Tibial nerve (tissue), 4 donors: ENCODE results near the gene SYDE1. TPM values are rescaled to one million over a fixed set of nuclear protein-coding genes. Genes with fewer than 3 reads are reported as not detected.
A peak's percentile ranks its signal among the peaks of the same experiment; 100 is the strongest.

ENCODE experiments used
- DNase-seq, 2 donors: peaks; one replicate each; pipeline ENCODE4 v3.0.0-alpha.2; 2019; ENCODE audit warnings: low spot score in 2 of 2
- H3K27ac ChIP-seq, 4 donors: fragments of 200-600 bp; sonication (generic) in 3 of 4; one replicate each; pipeline ENCODE4 v1.5.1; 2017 to 2019; ENCODE audit warnings: mild to moderate bottlenecking in 1 of 4
- H3K27me3 ChIP-seq, 2 donors: fragments of 200-600 bp; sonication (generic) in 1 of 2; one replicate each; pipeline versions ENCODE4 v1.5.1 to v1.6.0; 2017 to 2019
- H3K36me3 ChIP-seq, 3 donors: fragments of 200-600 bp; sonication (generic); one replicate each; pipeline ENCODE4 v1.5.1; 2018 to 2019
- H3K4me1 ChIP-seq, 4 donors: fragments of 200-600 bp; sonication (generic) in 3 of 4; one replicate each; pipeline ENCODE4 v1.5.1; 2017 to 2019
- H3K4me3 ChIP-seq, 4 donors: fragments of 200-600 bp; sonication (generic) in 3 of 4; one replicate each; pipeline ENCODE4 v1.5.1; 2017 to 2019; ENCODE audit warnings: mild to moderate bottlenecking in 1 of 4, moderate library complexity in 1 of 4
- H3K9me3 ChIP-seq, 4 donors: fragments of 200-600 bp; sonication (generic) in 3 of 4; one replicate each; pipeline ENCODE4 v1.5.1; 2017 to 2019
- CTCF ChIP-seq, 5 experiments: fragments of 200-600 bp in 3 of 5; fragments of 450-650 bp in 2 of 5; sonication (generic) in 3 of 5; IDR thresholded peaks; one replicate each; pipeline ENCODE4 v1.5.1; 2016 to 2019; ENCODE audit warnings: antibody characterized with exemption in 5 of 5, mild to moderate bottlenecking in 3 of 5, moderate library complexity in 2 of 5
- EP300 ChIP-seq, 2 donors: sonication (generic); formaldehyde crosslinking; IDR thresholded peaks; one replicate each; pipeline ENCODE4 v1.6.1; 2017; ENCODE audit warnings: antibody characterized with exemption in 2 of 2, mild to moderate bottlenecking in 1 of 2
- POLR2A ChIP-seq, 2 donors: fragments of 450-650 bp; IDR thresholded peaks; one replicate each; pipeline ENCODE4 v1.6.1; 2017; ENCODE audit warnings: antibody characterized with exemption in 2 of 2, mild to moderate bottlenecking in 2 of 2, moderate library complexity in 2 of 2
- WGBS, 2 donors: methylation state at CpG; one replicate each; pipeline ENCODE4 v1.1.5; 2018; 5-methylcytosine and 5-hydroxymethylcytosine counted together
- total RNA-seq, 4 donors: library from RNA; depleted of rRNA; stranded (reverse); fragments of >200 nt; gene quantifications; one replicate each; pipeline ENCODE4 v1.1.0, GENCODE V29; 2016

Gene SYDE1
- total RNA-seq, 4 donors from 2014 or later, result 31.9 to 58.6 (median 49.4) TPM

- 39 to 47% methylated on average over 2 of the region's 2 CpGs for WGBS, 2 donors
- peak overlapping the region; percentile 65 to 95 (median 82) for H3K27ac ChIP-seq
- no peak for TF ChIP-seq CTCF (IDR thresholded peaks at IDR 0.05)
- TF ChIP-seq POLR2A (IDR thresholded peaks at IDR 0.05), result no peak
- no peak for TF ChIP-seq EP300 (IDR thresholded peaks at IDR 0.05)
- H3K9me3 ChIP-seq, result no peaks in the 10 kb centered on the region
- peak overlapping the region; percentile 49 to 93 (median 73) for H3K4me3 ChIP-seq
- H3K27me3 ChIP-seq, result no peaks in the 10 kb centered on the region
- peaks cover 0 to 24% (median 6%) of the 10 kb centered on the region in 4 donors for H3K4me1 ChIP-seq
- H3K36me3 ChIP-seq, result peaks cover 2 to 25% (median 4%) of the 10 kb centered on the region in 3 donors
- no peak for DNase-seq
Measured at GRCh38 chr19:15126131-15126910, 19.1 kb downstream of the SYDE1 start.

DNA sequence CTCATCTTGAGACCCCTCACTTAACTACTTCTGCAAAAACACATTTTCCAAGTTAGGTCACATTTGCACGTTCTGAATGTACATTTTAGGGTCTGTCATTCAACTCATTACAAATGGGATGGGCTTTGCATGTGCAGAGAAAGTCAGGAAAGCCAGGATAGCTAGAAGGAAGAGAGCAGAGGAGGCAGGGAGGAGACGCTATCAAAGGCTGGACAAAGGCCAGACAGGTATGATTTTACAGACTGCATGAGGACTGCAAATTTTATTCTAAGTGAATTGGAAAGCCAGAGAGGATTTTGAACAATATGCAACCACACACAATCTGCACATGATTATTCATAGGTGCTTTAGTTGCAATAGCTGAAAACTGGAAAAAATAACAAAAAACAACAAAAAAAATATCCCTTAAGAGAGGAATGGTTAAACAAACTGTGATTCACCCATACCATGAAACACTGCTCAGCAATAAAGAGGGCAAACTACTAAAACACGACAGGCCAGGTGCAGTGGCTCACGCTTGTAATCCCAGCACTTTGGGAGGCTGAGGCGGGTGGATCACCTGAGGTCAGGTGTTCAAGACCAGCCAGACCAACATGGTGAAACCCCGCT lies 21.1 kb downstream of the SYDE1 start:
- H3K4me1 ChIP-seq, result peaks cover 0 to 23% (median 6%) of the 10 kb centered on the region in 4 donors
- H3K27ac ChIP-seq, result no peak overlapping the region
- DNase-seq, result no peak
- 76 to 78% methylated on average over 6 of the region's 6 CpGs for WGBS, 2 donors
- no peak overlapping the region for H3K4me3 ChIP-seq
- no peaks in the 10 kb centered on the region for H3K27me3 ChIP-seq
- no peak for TF ChIP-seq POLR2A (IDR thresholded peaks at IDR 0.05)
- TF ChIP-seq EP300 (IDR thresholded peaks at IDR 0.05), result no peak
- no peak for TF ChIP-seq CTCF (IDR thresholded peaks at IDR 0.05)
- H3K9me3 ChIP-seq, result no peaks in the 10 kb centered on the region
- peaks cover 0 to 7% (median 1%) of the 10 kb centered on the region in 3 donors for H3K36me3 ChIP-seq

DNA sequence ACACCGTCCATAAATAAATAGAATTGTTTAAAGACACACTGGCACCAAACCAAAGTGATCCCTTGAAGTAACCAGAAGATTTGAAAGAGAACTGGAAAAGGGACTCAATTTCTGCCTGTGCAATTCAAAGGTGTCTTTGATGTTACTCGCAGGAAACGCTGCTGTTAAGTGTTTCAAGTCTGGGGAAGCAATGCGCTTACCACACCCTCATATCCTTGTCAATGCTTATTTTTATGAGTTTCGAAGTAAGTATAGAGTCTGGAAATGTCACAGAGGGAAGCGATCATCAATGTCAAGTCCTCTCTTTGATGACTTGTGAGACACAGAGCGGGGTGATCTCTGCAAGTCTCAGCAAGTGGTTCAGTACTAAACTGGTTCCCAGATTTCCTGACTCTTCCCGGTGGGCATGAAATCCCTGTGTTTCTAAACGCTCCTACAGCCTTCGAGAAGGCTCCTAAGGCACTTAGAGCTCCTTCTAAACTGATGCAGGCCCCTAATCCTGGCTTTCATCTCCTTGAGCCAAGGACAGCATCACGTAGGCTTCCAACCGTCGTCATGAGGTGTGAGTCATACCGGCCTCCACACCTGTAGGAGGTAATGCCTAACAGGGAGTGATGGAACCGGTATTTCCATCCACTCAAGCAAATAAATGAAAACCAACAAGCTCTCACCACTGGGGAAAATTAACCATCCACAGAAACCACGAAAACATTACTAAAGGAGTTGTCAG lies 22.8 kb downstream of the SYDE1 start:
- peaks cover 0 to 6% (median 2%) of the 10 kb centered on the region in 4 donors for H3K4me1 ChIP-seq
- H3K36me3 ChIP-seq, result no peaks in the 10 kb centered on the region
- 62 to 67% methylated on average over 16 of the region's 16 CpGs for WGBS, 2 donors
- H3K27me3 ChIP-seq, result no peaks in the 10 kb centered on the region
- no peak for TF ChIP-seq CTCF (IDR thresholded peaks at IDR 0.05)
- no peak for TF ChIP-seq POLR2A (IDR thresholded peaks at IDR 0.05)
- TF ChIP-seq EP300 (IDR thresholded peaks at IDR 0.05), result no peak
- no peaks in the 10 kb centered on the region for H3K9me3 ChIP-seq
- no peak overlapping the region for H3K4me3 ChIP-seq
- H3K27ac ChIP-seq, result no peak overlapping the region
- no peak for DNase-seq

GRCh38 chr19:15136234-15136954 lies 29.2 kb downstream of the SYDE1 start:
- peaks cover 0 to 5% (median 0%) of the 10 kb centered on the region in 4 donors for H3K9me3 ChIP-seq
- H3K4me1 ChIP-seq, result no peaks in the 10 kb centered on the region
- WGBS, 2 donors, result 52 to 56% methylated on average over 2 of the region's 2 CpGs
- H3K36me3 ChIP-seq, result no peaks in the 10 kb centered on the region
- no peak overlapping the region for H3K4me3 ChIP-seq
- DNase-seq, result no peak
- TF ChIP-seq CTCF (IDR thresholded peaks at IDR 0.05), result no peak
- TF ChIP-seq POLR2A (IDR thresholded peaks at IDR 0.05), result no peak
- TF ChIP-seq EP300 (IDR thresholded peaks at IDR 0.05), result no peak
- no peaks in the 10 kb centered on the region for H3K27me3 ChIP-seq
- H3K27ac ChIP-seq, result no peak overlapping the region
